Progenitor cell of endocrine pancreas (in vitro differentiated cells): ENCODE data around the gene TMEM69. TPM values are rescaled to one million over a fixed set of nuclear protein-coding genes. Genes with fewer than 3 reads are reported as not detected.
"Not testable (repeated sequence)": the region's sequence is repeated elsewhere in the genome, so short reads cannot be mapped to it uniquely, and the experiment has no call there.

Experiments used
- DNase-seq: peaks from one replicate; pipeline ENCODE4 v3.0.0; 2021; ENCODE audit warnings: low spot score; ENCODE audit not compliant: unreplicated experiment
- H3K27ac Mint-ChIP-seq: 2 replicates; pipeline ENCODE4 v1.8.0; 2021; ENCODE audit warnings: mild to moderate bottlenecking, moderate library complexity, mixed read lengths
- H3K27me3 Mint-ChIP-seq: 2 replicates; pipeline ENCODE4 v1.8.0; 2021; ENCODE audit warnings: mixed read lengths
- H3K36me3 Mint-ChIP-seq: 2 replicates; pipeline ENCODE4 v1.8.0; 2022; ENCODE audit warnings: mixed read lengths; ENCODE audit not compliant: insufficient read depth
- H3K4me1 Mint-ChIP-seq: 2 replicates; pipeline ENCODE4 v1.8.0; 2021; ENCODE audit warnings: low read depth, mixed read lengths
- H3K4me3 Mint-ChIP-seq: 2 replicates; pipeline ENCODE4 v1.8.0; 2021; ENCODE audit warnings: low read depth, mild to moderate bottlenecking, moderate library complexity, mixed read lengths
- H3K9me3 Mint-ChIP-seq: 2 replicates; pipeline ENCODE4 v1.8.0; 2021; ENCODE audit warnings: low read depth, mixed read lengths
- total RNA-seq: library from RNA; stranded (reverse); gene quantifications from 2 replicates; pipeline ENCODE4 v1.2.1, GENCODE V29; 2021
- TF ChIP-seq, protein P1 (sequence below): fragments of 200-600 bp; sonication (generic); IDR thresholded peaks from one replicate; pipeline ENCODE4 v1.5.0; 2021; ENCODE audit warnings: antibody characterized with exemption, mild to moderate bottlenecking; ENCODE audit not compliant: unreplicated experiment

Gene TMEM69
- total RNA-seq, 1 donor from 2014 or later, result 28.8 TPM

DNA sequence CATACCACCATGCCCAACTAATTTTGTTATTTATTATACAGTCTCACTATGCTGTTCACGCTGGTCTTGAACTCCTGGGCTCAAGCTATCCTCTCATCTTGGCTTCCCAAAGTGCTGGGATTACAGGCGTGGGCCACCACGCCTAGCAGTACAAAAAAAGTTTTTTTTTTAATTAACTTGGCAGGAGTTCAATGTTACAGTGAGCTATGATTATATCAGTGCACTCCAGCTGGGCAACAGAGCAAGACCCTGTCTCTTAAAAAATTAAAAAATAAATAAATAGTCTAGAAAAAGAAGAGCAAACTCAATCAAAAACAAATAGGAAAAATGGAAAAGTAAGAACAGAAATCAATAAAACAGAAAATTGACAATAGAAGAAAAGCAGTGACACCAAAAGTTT, 25.7 kb downstream of the TMEM69 start:
- Mint-ChIP-seq H3K4me1 (no peaks in the 10 kb centered on the region), H3K27me3 (no peaks in the 10 kb centered on the region), H3K36me3 (peaks cover 11% of the 10 kb centered on the region), H3K9me3 (no peaks in the 10 kb centered on the region), H3K4me3 (no peak overlapping the region), H3K27ac (no peak overlapping the region)
- TF ChIP-seq, protein P1, sequence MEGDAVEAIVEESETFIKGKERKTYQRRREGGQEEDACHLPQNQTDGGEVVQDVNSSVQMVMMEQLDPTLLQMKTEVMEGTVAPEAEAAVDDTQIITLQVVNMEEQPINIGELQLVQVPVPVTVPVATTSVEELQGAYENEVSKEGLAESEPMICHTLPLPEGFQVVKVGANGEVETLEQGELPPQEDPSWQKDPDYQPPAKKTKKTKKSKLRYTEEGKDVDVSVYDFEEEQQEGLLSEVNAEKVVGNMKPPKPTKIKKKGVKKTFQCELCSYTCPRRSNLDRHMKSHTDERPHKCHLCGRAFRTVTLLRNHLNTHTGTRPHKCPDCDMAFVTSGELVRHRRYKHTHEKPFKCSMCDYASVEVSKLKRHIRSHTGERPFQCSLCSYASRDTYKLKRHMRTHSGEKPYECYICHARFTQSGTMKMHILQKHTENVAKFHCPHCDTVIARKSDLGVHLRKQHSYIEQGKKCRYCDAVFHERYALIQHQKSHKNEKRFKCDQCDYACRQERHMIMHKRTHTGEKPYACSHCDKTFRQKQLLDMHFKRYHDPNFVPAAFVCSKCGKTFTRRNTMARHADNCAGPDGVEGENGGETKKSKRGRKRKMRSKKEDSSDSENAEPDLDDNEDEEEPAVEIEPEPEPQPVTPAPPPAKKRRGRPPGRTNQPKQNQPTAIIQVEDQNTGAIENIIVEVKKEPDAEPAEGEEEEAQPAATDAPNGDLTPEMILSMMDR, result no peak
- no peak for DNase-seq

DNA sequence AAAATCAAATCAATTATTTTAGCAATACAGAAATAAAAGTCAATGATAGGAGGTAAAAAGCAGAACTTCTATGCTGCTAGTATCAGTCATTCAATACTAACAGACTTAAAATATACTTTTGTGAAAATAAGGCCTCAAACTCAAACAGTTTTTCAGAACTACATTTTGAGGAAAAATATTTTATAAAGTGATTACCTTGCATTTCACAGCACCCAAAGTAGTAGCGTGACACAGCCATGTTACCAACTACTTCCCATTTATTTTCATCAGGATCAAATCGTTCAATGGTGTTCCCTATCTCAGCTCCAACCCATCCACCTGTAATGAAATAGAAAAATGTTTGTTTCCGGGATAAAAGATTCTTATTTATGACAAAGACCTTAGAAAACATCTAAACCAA, 28.7 kb downstream of the TMEM69 start:
- Mint-ChIP-seq H3K4me3 (no peak overlapping the region), H3K27me3 (no peaks in the 10 kb centered on the region), H3K4me1 (no peaks in the 10 kb centered on the region), H3K36me3 (peaks cover 9% of the 10 kb centered on the region), H3K9me3 (no peaks in the 10 kb centered on the region), H3K27ac (no peak overlapping the region)
- DNase-seq, result no peak
- TF ChIP-seq, protein P1, result no peak

DNA sequence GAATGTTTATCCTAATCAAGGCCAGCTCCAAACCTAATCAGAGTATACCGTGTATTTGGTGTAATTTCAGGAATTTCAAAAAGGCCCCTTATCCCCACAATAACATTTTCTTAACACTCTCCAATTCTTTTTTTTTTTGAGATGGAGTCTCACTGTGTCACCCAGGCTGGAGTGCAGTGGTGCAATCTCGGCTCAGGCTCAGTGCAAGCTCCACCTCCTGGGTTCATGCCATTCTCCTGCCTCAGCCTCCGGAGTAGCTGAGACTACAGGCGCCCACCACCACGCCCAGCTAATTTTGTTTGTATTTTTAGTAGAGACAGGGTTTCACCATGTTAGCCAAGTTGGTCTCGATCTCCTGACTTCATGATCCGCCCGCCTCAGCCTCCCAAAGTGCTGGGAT, 29.4 kb downstream of the TMEM69 start:
- not testable (repeated sequence) for H3K4me3 Mint-ChIP-seq, H3K27me3 Mint-ChIP-seq, H3K4me1 Mint-ChIP-seq, DNase-seq, H3K9me3 Mint-ChIP-seq, H3K36me3 Mint-ChIP-seq, H3K27ac Mint-ChIP-seq

DNA sequence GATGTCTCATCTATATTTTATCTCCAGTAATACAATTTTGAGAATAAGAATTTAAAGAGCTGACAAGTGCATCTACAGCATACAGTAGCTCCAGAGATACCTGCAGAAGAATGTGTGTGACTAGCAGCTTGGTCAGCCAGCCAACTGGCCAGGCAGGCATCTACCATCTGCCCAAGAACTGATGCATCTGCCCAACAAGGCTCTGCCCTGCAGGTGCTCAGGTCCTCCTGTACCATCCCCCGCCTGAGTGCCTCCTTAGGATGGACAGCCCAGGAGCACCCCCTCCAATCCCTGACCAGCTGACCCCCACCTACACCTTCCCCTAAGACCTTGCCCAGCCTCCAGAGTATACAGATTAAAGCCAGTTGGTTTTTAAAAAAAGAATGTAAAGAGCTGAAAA, 30.3 kb downstream of the TMEM69 start:
- Mint-ChIP-seq H3K36me3 (peaks cover 9% of the 10 kb centered on the region), H3K4me3 (no peak overlapping the region), H3K4me1 (no peaks in the 10 kb centered on the region), H3K27ac (no peak overlapping the region), H3K27me3 (no peaks in the 10 kb centered on the region), H3K9me3 (no peaks in the 10 kb centered on the region)
- TF ChIP-seq, protein P1, result no peak
- no peak for DNase-seq

DNA sequence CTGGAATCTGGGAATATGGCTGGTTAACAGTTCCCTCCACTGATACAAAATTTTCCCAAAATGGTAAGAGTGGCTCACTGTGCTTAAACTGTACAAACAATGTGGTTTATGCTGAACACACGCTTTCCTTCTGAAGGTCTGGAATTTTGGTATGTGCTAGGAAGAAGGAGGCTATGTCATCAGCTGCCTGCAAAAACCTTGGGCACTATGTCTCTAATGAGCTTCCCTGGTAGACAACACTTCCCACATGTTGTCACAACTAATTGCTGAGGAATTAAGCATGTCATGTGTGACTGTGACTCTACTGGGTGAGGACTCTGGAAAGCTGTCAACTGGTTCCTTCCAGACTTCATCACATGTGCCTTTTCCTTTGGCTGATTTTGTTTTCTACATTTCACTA, 33.2 kb downstream of the TMEM69 start:
- TF ChIP-seq, protein P1, result no peak
- Mint-ChIP-seq H3K36me3 (peaks cover 5% of the 10 kb centered on the region), H3K4me3 (no peak overlapping the region), H3K27me3 (no peaks in the 10 kb centered on the region), H3K27ac (no peak overlapping the region), H3K9me3 (no peaks in the 10 kb centered on the region), H3K4me1 (no peaks in the 10 kb centered on the region)
- DNase-seq, result no peak

DNA sequence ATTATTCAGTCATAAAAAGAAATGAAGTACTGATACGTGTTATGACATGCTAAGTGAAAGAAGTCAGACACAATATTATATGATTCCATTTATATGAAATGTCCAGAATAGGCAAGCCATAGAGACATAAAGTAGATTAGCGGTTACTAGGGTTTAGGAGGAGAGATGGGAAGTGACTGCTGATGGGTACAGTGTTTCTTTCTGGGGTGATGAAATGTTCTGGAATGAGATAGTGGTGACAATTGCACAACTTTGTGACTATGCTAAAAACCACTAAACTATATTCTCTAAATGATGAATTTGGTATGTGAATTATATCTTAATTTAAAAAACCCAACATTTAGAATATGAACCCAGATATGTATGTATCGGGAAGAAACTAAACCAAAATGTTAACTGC, 34.8 kb downstream of the TMEM69 start:
- H3K4me3 Mint-ChIP-seq, result no peak overlapping the region
- H3K27me3 Mint-ChIP-seq, result no peaks in the 10 kb centered on the region
- TF ChIP-seq, protein P1, result no peak
- no peaks in the 10 kb centered on the region for H3K4me1 Mint-ChIP-seq
- no peak for DNase-seq
- peaks cover 6% of the 10 kb centered on the region for H3K36me3 Mint-ChIP-seq
- no peaks in the 10 kb centered on the region for H3K9me3 Mint-ChIP-seq
- H3K27ac Mint-ChIP-seq, result no peak overlapping the region
